Effector CD8-positive, alpha-beta T cell (primary cell): ENCODE results near the gene VPREB1.
"Not testable (repeated sequence)": the region's sequence is repeated elsewhere in the genome, so short reads cannot be mapped to it uniquely, and the experiment has no call there.

Experiments
- DNase-seq: peaks from one replicate; lab custom pipeline; 2025; lab: John Stamatoyannopoulos, UW

VPREB1 gene

DNA sequence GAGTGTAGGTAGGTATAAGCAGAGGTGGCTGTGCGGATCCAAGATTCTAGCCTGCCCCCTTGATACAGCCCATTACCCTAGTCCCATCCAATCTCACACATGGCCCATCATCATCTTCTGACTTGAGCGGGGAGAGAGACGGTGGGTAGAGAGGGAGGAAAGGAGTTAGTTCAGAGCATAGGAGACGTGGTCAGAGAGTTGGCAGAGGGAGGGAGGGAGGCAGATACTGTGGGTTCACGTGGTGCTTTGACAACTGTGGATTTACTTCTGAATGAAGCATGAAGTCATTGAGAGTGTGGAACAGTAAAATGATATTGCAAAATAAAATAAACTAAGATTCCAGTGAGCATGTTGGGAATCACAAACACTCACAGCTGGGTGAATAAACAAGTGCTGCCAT is 31.4 kb upstream of the VPREB1 start:
- DNase-seq: no peak

DNA sequence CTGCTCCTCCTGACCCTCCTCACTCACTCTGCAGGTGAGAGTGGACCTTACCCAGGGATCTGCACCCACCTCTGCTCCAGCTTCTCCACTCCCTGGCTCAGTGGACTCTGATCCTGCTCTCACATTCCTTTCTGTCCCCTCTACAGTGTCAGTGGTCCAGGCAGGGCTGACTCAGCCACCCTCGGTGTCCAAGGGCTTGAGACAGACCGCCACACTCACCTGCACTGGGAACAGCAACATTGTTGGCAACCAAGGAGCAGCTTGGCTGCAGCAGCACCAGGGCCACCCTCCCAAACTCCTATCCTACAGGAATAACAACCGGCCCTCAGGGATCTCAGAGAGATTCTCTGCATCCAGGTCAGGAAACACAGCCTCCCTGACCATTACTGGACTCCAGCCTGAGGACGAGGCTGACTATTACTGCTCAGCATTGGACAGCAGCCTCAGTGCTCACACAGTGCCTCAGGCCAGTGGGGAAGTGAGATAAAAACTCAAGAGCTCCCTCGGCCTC is 29.7 kb upstream of the VPREB1 start:
- no peak for DNase-seq

DNA sequence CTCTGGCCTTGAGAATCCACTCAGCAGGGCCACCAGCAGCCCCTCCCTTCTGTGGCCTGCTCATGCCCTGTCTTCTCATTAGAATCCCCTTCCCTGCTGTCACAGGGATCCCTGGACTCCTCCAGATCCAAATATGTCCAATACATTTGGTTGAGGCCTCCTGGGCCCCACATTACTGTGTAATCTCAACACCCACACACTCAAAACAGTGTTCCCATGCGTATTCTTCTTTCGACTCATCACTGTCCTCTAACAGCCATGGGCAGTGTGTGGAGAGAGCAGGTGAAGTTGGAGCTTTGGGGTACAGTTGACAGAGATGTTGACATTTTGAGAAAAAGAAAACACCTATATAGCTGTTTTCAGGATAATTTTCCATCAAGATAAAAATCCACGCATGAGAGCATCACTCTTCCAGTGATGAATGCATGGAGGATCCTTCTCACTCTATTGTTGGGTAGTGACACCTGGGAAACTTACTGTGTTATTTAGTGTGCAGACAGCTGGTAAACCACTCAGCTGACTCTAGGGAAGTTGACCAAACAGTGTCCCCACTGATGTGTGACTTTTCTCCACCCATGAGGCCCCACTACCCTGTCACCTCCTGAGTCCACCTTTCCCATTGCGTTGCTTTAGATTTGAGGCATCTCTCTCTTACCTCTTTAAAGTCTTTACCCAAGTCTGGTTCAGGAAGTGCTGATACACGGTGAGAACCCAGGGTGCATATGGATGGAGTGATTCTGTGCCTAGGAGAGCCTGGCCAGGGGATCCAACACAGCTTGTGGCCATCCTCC is 28.7 kb upstream of the VPREB1 start:
- no peak for DNase-seq

DNA sequence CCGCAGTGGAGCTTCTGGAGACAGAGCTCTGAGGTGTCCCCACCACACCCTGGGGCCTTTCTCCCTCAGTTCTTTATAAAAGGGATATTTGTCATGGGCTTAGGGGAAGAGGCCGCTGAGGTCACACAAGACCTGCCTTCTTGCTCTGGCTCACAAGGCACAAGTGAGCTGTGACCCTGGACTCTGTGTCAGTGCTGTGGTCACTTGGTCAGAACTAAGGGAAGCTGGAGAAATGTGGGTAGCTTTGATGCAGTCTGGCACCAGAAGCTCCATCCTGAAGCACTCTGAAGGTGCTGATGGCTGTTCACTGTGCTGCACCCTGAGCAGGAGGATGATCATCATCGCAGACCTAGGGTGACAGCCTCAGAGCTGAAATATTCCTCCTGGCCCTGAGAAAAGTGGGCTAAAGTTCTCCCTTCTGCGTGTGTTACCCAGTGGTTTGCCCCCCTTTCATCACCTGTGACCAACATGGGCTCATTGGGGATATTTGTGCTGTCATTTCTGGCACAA is 28.1 kb upstream of the VPREB1 start:
- no peak for DNase-seq

DNA sequence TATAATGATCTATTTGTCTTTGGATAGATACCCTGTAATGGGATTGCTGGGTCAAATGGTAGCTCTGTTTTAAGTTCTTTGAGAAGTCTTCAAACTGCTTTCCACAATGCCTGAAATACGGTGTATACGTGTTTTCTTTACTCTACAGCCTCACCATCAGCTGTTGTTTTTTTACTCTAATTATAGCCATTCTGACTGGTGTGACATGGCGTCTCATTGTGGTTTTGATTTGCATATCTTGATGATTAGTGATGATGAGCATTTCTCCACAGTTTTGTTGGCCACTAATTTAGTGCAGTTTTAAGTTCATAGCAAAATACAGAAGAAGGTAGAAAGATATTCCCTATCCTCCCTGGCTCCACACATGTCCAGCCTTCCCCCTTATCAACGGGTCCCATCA is 26.3 kb upstream of the VPREB1 start:
- DNase-seq: no peak

DNA sequence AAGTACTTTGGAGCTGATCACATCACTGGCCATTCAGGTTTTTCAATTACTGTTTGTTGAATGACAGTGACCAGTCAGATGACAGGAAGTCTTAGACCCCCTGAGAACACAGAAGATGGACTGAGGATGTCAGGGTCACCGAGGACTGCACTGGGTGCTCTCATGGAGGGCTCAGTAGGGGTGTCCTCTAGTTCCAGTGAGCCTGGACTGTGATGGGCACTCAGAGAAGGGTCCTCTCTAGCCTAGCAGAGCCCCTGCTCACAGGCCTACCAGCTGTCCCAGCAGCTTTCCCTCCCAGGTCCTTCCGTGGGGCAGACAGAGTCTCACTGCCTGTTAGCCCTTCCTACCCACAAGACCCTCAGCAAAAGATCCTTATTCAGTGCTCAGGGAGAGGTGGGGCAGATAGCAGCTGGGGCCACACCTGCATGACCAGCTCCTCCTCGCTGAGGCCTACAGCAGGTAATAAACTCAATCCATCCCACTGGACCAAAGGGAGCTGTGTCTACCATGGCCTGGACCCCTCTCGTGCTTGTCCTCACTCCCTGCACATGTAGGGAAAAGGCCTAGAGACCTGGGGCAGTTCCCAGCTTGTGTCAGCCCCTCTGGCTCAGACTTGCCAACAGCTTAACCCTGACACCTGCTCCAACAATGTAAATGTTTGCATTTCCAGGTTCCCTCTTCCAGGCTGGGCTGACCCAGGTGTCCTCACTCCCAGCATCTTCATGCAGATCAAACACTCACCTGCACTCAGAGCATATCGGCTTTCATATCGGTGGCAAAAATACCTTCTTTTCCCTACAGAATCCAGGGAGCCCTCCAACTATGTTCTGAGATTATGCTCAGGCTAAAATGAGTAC is 25.2 kb upstream of the VPREB1 start:
- DNase-seq: no peak

DNA sequence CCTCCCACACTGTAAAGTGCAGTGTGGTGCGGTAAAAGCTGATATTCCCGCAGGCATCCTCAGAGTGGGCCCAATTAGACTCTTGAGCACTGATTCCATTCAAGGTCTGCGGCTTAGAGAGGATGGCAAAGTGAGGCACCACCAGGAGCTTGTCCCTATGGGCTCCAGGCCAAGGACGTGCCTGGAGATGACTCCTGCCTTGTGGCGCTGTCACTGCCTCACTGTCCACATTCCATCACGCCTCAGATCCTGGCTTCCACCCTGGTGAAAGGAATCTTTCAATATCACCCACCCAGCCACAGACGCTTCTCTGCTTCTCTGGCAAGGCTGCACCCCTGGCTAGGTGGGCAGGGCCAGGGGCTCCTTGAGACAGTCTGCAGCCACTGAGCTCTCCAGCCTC is 23.5 kb upstream of the VPREB1 start:
- not testable (repeated sequence) for DNase-seq

DNA sequence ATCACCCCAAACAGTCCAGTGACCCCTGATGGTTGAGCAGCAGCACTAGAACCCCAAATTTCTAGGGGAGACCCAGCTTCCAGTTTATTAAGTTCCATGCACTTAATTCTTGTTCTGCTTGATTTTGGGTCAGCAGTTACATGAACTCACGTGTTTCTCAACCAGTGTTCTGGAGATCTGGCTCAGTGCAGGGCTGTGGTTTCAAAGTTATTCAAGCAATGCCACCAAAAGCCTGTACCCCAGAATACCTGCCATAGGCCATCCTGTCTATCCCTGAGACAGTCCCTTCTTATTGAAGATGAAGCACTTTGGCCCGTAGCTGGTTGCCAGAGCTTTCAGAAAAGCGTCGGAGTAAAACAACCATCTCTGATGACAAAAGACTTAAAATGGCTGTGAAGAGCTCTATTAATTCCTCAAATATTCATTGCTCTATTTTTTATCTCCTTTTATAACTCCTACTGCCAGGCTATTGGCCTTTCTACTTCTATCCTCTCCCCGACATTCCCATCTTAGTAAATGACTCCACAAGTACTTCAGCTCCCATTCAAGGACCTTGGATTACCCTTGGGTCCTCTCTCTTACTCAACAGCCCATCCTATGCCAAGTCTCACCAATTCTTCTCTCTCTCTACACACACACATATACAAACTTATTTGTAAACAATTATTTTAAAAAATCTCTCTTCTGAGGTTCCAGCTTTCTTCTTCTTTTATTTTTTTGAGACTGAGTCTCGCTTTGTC is 18.0 kb upstream of the VPREB1 start:
- DNase-seq: no peak

DNA sequence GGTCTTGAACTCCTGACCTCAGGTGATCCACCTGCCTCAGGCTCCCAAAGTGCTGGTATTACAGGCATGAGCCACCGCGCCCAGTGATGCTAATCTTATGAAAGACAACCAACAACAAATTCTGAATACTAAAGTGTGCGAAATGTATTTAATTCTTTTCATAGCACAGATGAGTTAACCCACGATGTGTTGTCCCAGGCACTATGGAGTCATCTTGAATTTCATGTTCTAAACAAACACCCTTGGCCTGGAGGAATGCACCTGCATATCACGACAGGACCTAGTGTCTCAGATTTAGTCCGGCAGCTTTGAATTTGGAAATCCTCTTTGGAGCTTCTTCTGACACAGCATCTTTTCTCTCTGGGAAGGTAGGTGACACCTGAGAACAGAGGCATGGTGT is 16.2 kb upstream of the VPREB1 start:
- no peak for DNase-seq

DNA sequence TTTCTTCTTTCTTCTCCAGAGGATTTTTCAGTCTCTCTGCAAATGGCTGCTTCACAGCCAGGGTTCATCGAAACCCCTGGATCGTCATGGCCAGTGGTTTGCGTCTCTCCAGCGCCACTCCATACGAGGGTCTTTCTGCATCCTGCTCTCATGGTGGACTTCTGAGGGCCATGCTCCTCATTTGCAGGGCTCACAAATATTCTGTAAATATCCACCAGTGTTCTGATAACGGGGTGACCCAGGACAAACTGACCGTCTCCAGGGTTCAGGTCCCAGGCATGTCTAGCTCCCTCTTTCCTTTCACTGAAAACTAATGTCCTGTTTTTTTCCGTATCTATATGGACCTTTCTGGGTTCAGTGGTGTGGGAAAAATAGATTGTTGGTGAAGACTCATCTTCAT is 15.7 kb upstream of the VPREB1 start:
- DNase-seq: no peak

DNA sequence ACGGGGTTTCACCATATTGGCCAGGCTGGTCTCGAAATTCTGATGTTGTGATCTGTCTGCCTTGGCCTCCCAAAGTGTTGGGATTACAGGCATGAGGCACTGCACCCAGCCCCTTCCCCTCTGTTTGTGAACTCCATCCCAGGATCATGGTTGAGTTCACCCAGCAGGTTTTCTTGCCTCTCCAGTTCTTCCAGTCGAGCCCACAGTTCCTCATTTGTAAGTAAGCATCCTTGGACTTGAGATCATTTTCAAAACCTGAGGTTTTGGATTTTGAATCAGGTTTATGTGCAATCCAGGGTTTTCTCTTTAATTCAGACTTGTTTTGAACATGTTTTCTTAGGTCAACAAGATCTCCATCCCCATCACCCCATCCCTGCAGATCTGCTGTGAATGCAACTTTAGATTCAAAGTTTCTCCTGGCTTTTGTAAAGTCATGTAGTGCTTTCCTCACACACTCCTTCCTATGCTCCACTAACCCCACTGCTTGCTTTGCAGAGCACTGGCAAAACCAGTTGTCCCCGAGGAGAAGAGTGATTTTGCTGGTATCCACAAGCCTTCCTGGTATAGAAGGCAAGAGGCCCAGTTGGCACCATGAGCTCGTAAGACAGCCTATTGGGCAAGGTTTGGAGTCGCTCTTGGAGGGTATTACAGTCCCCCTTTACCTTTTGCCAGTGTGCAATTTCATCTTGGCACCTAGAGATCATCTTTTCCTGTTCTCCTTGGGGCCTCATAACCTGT is 14.7 kb upstream of the VPREB1 start:
- no peak for DNase-seq

DNA sequence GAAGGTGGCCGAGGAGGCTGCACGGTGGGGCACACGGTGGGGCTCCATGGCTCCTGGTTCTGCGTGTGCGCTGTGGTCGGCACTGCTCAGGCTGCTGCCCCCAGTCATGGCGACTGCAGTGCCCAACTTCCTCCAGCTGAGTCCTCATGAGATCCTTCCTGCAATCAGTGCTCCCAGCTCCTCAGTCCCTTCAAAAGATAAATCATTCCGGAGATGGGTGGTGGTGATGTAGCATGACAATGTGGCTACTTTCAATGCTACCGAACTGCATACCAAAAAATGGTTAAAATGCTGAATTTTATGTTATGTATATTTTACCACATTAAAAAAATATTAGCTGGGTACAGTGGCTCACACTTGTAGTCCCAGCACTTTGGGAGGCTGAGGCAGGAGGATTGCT is 14.1 kb upstream of the VPREB1 start:
- no peak for DNase-seq

DNA sequence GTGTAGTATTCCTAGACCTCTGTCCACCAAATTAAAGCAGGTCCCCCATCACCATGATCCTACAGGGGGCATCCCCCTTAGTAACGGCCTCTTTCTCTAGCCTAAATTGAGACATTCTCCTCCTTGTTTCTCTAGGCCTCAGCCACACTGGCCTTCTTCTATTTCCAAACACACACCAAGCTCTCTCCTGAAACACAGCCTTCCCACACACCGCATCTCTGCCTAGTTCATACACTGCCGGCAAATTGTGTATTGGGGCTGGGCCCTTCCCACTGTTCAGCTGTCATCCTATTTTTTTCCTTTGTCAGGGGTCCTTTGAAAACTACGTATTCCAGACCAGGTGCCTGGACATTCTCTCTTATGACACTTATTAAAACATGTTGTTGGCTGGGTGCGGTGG is 11.5 kb upstream of the VPREB1 start:
- DNase-seq: no peak

DNA sequence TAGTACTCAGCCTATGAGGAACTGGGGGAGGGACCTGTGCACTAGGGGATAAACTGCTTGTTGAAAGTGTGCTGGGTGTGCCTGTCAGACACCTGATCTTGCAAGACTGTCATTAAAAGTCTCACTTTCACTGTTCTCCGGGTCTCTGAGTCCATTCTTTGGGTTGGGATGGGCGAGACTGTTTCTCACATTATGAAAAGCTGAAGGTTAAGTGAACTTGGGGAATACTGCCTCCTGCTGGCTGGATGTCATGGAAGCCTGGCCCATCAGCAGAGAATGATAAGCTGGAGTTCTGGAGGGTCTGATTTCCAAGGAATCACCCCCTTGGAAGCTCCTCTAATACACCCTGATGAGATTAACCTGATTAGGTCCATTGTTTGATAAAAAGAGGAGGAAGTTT is 9.0 kb upstream of the VPREB1 start:
- peak; percentile 13 for DNase-seq

DNA sequence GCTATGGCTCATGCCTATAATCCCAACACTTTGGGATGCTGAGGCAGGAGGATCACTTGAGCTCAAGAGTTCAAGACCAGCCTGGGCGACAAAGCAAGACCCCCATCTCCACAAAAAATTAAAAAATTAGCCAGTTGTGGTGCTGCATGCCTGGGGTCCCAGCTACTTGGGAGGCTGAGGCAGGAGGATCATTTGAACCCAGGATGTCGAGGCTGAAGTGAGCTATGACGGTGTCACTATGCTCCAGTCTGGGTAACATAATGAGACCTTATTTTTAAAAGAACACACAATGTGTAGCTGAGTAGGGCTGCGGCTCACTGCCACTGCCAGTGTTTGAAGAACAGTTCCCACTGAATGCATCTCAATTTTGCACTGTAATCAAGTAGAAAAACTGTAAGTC is 7.1 kb upstream of the VPREB1 start:
- no peak for DNase-seq

DNA sequence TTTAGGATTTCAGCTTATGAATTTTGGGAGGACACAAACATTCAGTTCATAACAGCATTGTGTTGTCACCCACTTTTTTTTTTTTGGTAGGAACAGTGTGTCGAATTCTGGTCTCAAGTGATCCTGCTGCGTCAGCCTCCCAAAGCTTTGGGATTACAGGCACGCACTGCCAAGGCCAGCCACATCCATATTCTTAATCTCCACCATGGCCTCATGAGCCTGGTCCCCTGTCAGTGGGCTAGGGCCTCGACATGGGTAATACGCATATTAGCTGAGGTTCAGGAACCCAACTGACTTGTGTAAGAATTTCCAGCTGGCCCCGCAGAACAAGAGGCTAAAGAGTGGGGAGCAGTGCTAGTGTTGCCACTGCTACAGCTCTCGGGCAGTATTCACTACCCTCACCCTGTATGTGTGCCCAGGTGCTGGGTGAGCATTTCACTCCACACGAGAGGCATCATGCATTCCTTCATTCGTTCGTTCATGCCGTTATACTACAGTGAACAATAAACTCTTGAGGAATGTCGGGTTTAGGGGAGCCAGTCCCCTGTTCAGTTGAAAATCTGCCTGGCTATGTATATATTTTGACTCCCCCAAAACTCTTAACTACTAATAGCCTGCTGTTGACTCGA is 5.2 kb upstream of the VPREB1 start:
- DNase-seq: no peak

DNA sequence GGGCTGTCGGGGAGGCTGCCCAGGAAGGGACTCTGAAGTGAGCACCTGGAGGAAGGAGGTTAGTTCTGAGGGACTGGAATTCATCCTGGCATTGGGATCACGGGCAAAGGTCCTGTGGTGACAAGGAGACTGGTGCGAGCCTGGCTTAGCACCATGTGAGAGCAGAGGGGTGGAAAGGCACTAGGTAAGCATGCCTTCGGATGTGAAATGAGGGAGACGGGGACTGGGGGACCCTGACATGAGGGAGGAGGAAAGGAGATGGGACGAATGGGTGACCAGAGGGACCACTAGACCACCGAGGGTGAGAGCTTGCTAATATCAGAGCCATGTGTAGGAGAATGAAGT is 3.1 kb upstream of the VPREB1 start:
- no peak for DNase-seq

DNA sequence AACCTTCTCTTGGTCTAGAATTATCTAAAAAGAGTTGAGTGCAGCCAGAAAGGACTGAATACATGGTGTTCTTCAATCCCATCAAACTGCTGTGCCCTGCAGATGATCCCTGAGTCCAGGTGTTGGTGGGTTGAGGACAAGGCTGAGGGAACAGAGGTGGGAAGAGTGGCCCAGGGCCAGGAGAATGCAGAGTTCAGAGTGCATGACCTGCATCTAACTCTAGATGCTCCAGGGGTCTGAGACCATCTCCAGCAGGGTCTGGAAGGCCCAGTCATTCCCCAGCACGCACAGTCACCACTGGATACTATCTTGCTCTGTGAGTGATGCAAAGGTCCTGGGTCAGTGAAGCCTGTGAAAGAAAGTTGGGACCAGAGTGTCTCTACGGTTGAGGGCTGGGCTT is 2.1 kb upstream of the VPREB1 start:
- no peak for DNase-seq

DNA sequence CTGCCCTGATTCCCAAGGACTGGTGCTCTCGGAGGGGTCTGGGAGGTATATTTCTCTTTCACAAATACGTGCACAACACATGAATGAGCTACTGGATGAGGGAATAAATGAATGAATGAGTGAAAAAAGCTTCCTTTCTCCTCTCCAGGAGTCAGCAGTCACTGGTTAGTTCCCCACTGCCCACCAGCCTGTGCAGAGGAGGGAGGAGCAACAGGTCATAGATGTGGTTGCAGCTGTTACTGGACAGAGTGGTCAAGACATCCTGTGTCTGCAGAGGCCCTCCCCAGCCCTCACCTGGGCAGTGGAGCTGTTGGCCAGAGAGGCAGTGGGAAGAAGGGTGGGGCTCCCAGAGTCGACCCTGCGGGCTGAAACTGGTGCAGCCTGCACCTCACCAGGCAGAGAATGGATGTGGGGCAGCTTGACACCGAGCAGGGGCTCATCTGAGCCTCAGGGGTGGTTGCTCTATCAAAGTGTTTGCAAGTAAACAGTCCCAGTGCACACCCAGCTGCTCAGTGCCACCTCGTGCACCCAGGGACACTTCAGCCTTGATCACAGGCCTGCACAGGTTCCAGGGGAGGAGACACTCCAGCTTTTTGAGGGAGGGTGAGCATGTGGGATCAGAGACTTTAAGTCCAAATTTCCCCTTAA is 1.4 kb upstream of the VPREB1 start:
- no peak for DNase-seq

DNA sequence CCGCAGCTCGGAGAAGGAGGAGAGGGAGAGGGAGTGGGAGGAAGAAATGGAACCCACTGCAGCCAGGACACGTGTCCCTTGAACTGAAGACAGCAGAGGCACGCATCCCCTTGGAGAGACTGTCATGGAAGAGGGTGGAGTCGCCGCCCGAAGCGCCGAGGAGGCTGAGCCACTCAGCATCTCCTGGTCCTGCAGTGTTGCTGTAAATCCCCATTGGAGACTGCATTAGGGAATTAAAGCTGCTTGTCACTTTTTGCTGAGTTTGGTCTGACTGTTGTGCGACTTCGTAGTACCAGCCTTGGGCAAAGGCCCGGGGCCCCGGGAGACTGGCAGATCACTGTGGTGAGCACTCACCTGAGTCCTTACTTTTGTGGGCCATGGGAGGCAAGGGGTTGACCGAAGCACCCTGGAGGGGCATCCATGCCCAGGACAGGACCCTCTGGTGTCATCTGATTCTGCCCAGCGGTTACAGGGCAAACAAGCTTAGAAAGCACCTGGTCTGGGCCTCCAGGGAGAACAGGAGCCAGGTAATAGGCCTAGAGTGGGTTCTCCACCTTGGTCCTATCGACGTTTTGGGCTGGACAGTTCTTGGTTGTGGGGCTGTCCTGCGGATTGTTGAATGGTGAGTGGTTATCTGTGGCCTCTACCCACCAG is 797 bp downstream of the VPREB1 start:
- DNase-seq: no peak
